ENCODE data around the gene PEX1. TPM values are rescaled to one million over a fixed set of nuclear protein-coding genes. Genes with fewer than 3 reads are reported as not detected.

The PEX1 gene
- total RNA-seq, 2 donors from 2014 or later = 11.3 to 15.4 TPM

GRCh38 chr7:92523110-92523509, 5.2 kb downstream of the PEX1 start:
- H3K4me3 ChIP-seq = no peak overlapping the region
- peaks cover 7% of the 10 kb centered on the region for H3K36me3 ChIP-seq
- TF ChIP-seq CTCF (IDR thresholded peaks at IDR 0.05) = no peak
- H3K27me3 ChIP-seq = no peaks in the 10 kb centered on the region
- H3K9me3 ChIP-seq = no peaks in the 10 kb centered on the region
- no peak for DNase-seq (ENCODE audit: low spot score)
- H3K27ac ChIP-seq = no peak overlapping the region
- peaks cover 0 to 11% of the 10 kb centered on the region in 2 donors for H3K4me1 ChIP-seq

- TF ChIP-seq CTCF (IDR thresholded peaks at IDR 0.05) = no peak
- peaks cover 28% of the 10 kb centered on the region for H3K36me3 ChIP-seq
These were observed 8.3 kb downstream of the PEX1 start for GRCh38 chr7:92520024-92520423.

GRCh38 chr7:92517631-92518030, 10.7 kb downstream of the PEX1 start:
- no peak for TF ChIP-seq CTCF (IDR thresholded peaks at IDR 0.05)
- Histone ChIP-seq H3K27me3 (no peaks in the 10 kb centered on the region), H3K4me3 (no peak overlapping the region), H3K4me1 (no peaks in the 10 kb centered on the region), H3K27ac (no peak overlapping the region), H3K9me3 (no peaks in the 10 kb centered on the region), H3K36me3 (peaks cover 40% of the 10 kb centered on the region)
- no peak for DNase-seq (ENCODE audit: low spot score)

More at GRCh38 chr7:92520024-92520423, 8.3 kb downstream of the PEX1 start:
- no peaks in the 10 kb centered on the region for H3K4me1 ChIP-seq
- H3K9me3 ChIP-seq = no peaks in the 10 kb centered on the region
- no peak overlapping the region for H3K4me3 ChIP-seq
- H3K27me3 ChIP-seq = no peaks in the 10 kb centered on the region
- DNase-seq (ENCODE audit: low spot score) = no peak
- H3K27ac ChIP-seq = no peak overlapping the region

GRCh38 chr7:92513167-92513902, 15.0 kb downstream of the PEX1 start:
- Histone ChIP-seq H3K36me3 (peaks cover 33% of the 10 kb centered on the region), H3K27me3 (no peaks in the 10 kb centered on the region), H3K9me3 (no peaks in the 10 kb centered on the region), H3K27ac (no peak overlapping the region), H3K4me3 (no peak overlapping the region), H3K4me1 (no peaks in the 10 kb centered on the region)
- TF ChIP-seq CTCF (IDR thresholded peaks at IDR 0.05) = no peak
- DNase-seq (ENCODE audit: low spot score) = no peak

GRCh38 chr7:92508946-92509345, 19.4 kb downstream of the PEX1 start:
- H3K4me3 ChIP-seq = no peak overlapping the region
- DNase-seq (ENCODE audit: low spot score) = no peak
- no peaks in the 10 kb centered on the region for H3K9me3 ChIP-seq
- H3K27me3 ChIP-seq = no peaks in the 10 kb centered on the region
- no peak for TF ChIP-seq CTCF (IDR thresholded peaks at IDR 0.05)
- H3K4me1 ChIP-seq = no peaks in the 10 kb centered on the region
- H3K27ac ChIP-seq = no peak overlapping the region
- H3K36me3 ChIP-seq = peaks cover 27% of the 10 kb centered on the region

GRCh38 chr7:92506363-92506762, 22.0 kb downstream of the PEX1 start:
- no peaks in the 10 kb centered on the region for H3K9me3 ChIP-seq
- no peaks in the 10 kb centered on the region for H3K4me1 ChIP-seq
- TF ChIP-seq CTCF (IDR thresholded peaks at IDR 0.05) = no peak
- no peak overlapping the region for H3K4me3 ChIP-seq
- DNase-seq (ENCODE audit: low spot score) = no peak
- H3K36me3 ChIP-seq = peaks cover 31% of the 10 kb centered on the region
- no peak overlapping the region for H3K27ac ChIP-seq
- no peaks in the 10 kb centered on the region for H3K27me3 ChIP-seq
